Measurements from ENCODE around the gene ATXN1. TPM values are rescaled to one million over a fixed set of nuclear protein-coding genes. Genes with fewer than 3 reads are reported as not detected.

ATXN1 gene
- total and polyA plus RNA-seq, 2 experiments from 2014 or later, result 4.8 to 9.1 TPM

GRCh38 chr6:16318953-16319720, 442.1 kb downstream of the ATXN1 start:
- no peaks in the 10 kb centered on the region for H3K9me2 ChIP-seq (ENCODE audit: insufficient read depth)
- H3K27ac ChIP-seq (ENCODE audit: low read depth), result no peak overlapping the region
- no peak overlapping the region for H3K4me3 ChIP-seq
- Mint-ChIP-seq H3K4me3 (no peak overlapping the region), H3K4me1 (peaks cover 26% of the 10 kb centered on the region), H3K27me3 (ENCODE audit: insufficient read depth, low read depth, poor library complexity) (no peaks in the 10 kb centered on the region), H3K36me3 (ENCODE audit: low read depth) (no peaks in the 10 kb centered on the region), H3K27ac (no peak overlapping the region), H3K9me3 (no peaks in the 10 kb centered on the region)
- H2AFZ ChIP-seq, result no peak overlapping the region
- H3K36me3 ChIP-seq (ENCODE audit: insufficient read depth), result no peaks in the 10 kb centered on the region
- no peaks in the 10 kb centered on the region for H3F3A ChIP-seq (replicated peaks; ENCODE audit: low read depth)
- DNase-seq (ENCODE audit: low spot score) (no peak), ATAC-seq (no peak)
- no peak overlapping the region for H3K4me2 ChIP-seq
- no peaks in the 10 kb centered on the region for H3K27me3 ChIP-seq (ENCODE audit: insufficient read depth)
- TF ChIP-seq CTCF (conservative IDR thresholded peaks at IDR 0.05; ENCODE audit: low read depth in 2 of 2) (no peak), EZH2 (IDR thresholded peaks at IDR 0.05; ENCODE audit: low read depth, unreplicated experiment) (no peak), POLR2AphosphoS5 (IDR thresholded peaks at IDR 0.05; ENCODE audit: low read depth) (no peak), ZNF331 (CRISPR knock-in tag; IDR thresholded peaks at IDR 0.05; ENCODE audit: low read depth) (no peak), JUNB (IDR thresholded peaks at IDR 0.05; ENCODE audit: unreplicated experiment) (no peak), NANOG (IDR thresholded peaks at IDR 0.05; ENCODE audit: borderline replicate concordance) (no peak), STAT1 (IDR thresholded peaks at IDR 0.05; ENCODE audit: unreplicated experiment) (no peak), CREB1 (CRISPR knock-in tag; IDR thresholded peaks at IDR 0.05; ENCODE audit: low read depth) (no peak), EZH2phosphoT487 (IDR thresholded peaks at IDR 0.05; ENCODE audit: unreplicated experiment) (no peak), ZNF462 (CRISPR knock-in tag; IDR thresholded peaks at IDR 0.05) (no peak), REST (IDR thresholded peaks at IDR 0.05; ENCODE audit: unreplicated experiment) (no peak), ETS1 (IDR thresholded peaks at IDR 0.05) (no peak), ZNF114 (CRISPR knock-in tag; IDR thresholded peaks at IDR 0.05) (no peak)
- peaks cover 3% of the 10 kb centered on the region; the same call in 1 of the 2 replicates for H3K4me1 ChIP-seq (ENCODE audit: insufficient read depth)
- H3K79me2 ChIP-seq (replicated peaks; ENCODE audit: insufficient read depth), result no peaks in the 10 kb centered on the region
- H4K20me1 ChIP-seq (replicated peaks; ENCODE audit: insufficient read depth), result no peaks in the 10 kb centered on the region

All from GM23338 (cell line).